ENCODE measurements around the gene KCNQ1OT1. TPM values are rescaled to one million over a fixed set of nuclear protein-coding genes. Genes with fewer than 3 reads are reported as not detected.
A peak's percentile ranks its signal among the peaks of the same experiment; 100 is the strongest.
"Not testable (repeated sequence)": the region's sequence is repeated elsewhere in the genome, so short reads cannot be mapped to it uniquely, and the experiment has no call there.

The KCNQ1OT1 gene
- total RNA-seq, 2 experiments from 2014 or later = 0.33 to 0.44 TPM

DNA sequence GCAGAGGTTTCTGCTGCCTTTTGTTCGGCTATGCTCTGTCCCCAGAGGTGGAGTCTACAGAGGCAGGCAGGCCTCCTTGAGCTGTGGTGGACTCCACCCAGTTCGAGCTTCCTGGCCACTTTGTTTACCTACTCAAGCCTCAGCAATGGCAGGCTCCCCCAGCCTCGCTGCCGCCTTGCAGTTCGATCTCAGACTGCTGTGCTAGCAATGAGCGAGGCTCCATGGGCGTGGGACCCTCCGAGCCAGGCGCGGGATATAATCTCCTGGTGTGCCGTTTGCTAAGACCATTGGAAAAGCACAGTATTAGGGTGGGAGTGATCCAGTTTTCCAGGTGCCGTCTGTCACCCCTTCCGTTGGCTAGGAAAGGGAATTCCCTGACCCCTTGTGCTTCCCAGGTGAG is 60.0 kb downstream of the KCNQ1OT1 start:
- ATAC-seq, H3K4me3 Mint-ChIP-seq, H3K27ac Mint-ChIP-seq, H3K36me3 Mint-ChIP-seq, CTCF ChIA-PET, DNase-seq, H3K27me3 Mint-ChIP-seq, H3K4me1 Mint-ChIP-seq: not testable (repeated sequence)
- H3K9me3 Mint-ChIP-seq (ENCODE audit: low read depth) = peaks cover 27% of the 10 kb centered on the region

DNA sequence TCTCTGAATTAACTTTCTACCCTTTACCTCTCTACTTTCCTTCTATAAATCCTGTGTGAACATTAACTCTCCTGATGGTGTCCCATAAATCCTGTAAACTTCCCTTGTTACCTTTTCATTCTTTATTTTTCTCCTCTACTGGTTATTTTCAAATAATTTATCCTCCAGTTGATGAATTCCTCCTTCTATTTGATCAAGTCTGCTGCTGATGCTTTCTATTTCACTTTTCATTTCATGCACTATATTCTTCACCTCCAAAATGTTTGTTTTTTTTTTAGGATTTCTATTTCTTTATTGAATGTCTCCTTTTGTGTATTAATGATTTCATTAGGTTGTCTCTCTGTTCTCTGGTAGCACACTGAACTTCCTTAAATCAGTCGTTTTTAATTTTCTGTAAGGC is 68.6 kb downstream of the KCNQ1OT1 start:
- DNase-seq (no peak), ATAC-seq (no peak)
- peaks cover 19% of the 10 kb centered on the region for H3K9me3 Mint-ChIP-seq (ENCODE audit: low read depth)
- H3K4me1 Mint-ChIP-seq = no peaks in the 10 kb centered on the region
- H3K4me3 Mint-ChIP-seq = no peak overlapping the region
- H3K36me3 Mint-ChIP-seq = peaks cover 6% of the 10 kb centered on the region
- no peak overlapping the region for H3K27ac Mint-ChIP-seq
- peaks cover 8% of the 10 kb centered on the region for H3K27me3 Mint-ChIP-seq
- CTCF ChIA-PET = no interaction called here

DNA sequence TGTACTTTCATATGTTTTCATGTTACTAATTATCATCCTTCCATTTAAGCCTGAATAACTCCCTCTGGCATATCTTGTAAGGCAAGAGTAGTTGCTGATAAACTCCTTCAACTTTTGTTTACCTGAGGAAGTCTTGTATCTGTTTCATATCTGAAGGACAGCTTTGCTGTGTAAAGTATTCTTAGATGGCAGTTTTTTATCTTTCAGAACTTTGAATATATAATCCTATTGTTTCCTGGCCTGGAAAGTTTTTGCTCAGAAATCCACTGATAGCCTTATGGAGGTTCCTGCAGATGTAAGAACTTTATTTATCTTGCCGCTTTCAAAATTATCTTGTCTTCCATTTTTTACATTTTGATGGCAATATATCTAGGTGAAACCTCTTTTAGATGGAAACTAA is 69.1 kb downstream of the KCNQ1OT1 start:
- CTCF ChIA-PET = no interaction called here
- H3K9me3 Mint-ChIP-seq (ENCODE audit: low read depth) = peaks cover 19% of the 10 kb centered on the region
- DNase-seq (no peak), ATAC-seq (no peak)
- peaks cover 6% of the 10 kb centered on the region for H3K36me3 Mint-ChIP-seq
- peaks cover 8% of the 10 kb centered on the region for H3K27me3 Mint-ChIP-seq
- H3K4me1 Mint-ChIP-seq = no peaks in the 10 kb centered on the region
- H3K27ac Mint-ChIP-seq = no peak overlapping the region
- H3K4me3 Mint-ChIP-seq = no peak overlapping the region

DNA sequence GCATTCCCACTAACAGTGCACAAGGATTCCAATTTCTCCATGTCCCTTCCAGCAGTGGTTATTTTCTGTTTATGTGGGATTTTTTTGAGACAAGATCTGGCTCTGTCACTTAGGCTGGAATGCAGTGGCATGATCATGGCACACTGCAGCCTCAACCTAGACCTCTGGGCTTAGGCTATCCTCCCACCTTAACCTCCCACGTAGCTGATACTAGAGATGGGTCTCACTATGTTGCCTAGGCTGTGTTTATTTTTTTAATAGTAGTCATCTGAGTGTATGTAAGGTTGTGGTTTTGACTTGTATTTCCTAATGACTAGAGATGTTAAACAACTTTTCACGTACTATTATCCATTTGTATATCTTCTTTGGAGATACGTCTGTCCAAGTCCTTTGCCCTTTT is 74.6 kb downstream of the KCNQ1OT1 start:
- no peak for ATAC-seq
- H3K9me3 Mint-ChIP-seq (ENCODE audit: low read depth) = peaks cover 3% of the 10 kb centered on the region
- CTCF ChIA-PET = no interaction called here
- peaks cover 10% of the 10 kb centered on the region for H3K27me3 Mint-ChIP-seq
- H3K36me3 Mint-ChIP-seq = peaks cover 13% of the 10 kb centered on the region
- H3K27ac Mint-ChIP-seq = no peak overlapping the region
- H3K4me1 Mint-ChIP-seq = peaks cover 11% of the 10 kb centered on the region
- no peak overlapping the region for H3K4me3 Mint-ChIP-seq
- no peak for DNase-seq

DNA sequence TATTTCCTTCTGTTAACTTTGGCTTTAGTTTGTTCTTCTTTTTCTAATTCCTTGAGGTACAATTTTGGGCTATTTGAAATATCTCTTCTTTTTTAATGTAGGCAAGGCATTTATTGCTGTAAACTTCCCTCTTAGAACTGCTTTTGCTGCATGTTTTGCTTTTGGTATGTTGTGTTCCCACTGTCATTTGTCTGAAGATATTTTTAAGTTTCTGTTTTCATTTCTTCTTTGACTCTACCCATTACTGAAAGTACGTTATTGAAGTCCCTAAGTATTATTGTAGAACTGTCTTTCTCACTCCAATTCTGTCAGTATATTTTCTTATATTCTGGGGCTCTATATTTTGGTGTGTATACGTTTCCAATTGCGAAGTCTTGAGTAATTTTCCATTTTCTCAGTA is 77.9 kb downstream of the KCNQ1OT1 start:
- CTCF ChIA-PET = no interaction called here
- Mint-ChIP-seq H3K4me3 (no peak overlapping the region), H3K4me1 (peaks cover 11% of the 10 kb centered on the region), H3K36me3 (peaks cover 13% of the 10 kb centered on the region), H3K27ac (peak overlapping the region; percentile 79), H3K27me3 (peaks cover 13% of the 10 kb centered on the region), H3K9me3 (ENCODE audit: low read depth) (no peaks in the 10 kb centered on the region)
- DNase-seq (no peak), ATAC-seq (no peak)

DNA sequence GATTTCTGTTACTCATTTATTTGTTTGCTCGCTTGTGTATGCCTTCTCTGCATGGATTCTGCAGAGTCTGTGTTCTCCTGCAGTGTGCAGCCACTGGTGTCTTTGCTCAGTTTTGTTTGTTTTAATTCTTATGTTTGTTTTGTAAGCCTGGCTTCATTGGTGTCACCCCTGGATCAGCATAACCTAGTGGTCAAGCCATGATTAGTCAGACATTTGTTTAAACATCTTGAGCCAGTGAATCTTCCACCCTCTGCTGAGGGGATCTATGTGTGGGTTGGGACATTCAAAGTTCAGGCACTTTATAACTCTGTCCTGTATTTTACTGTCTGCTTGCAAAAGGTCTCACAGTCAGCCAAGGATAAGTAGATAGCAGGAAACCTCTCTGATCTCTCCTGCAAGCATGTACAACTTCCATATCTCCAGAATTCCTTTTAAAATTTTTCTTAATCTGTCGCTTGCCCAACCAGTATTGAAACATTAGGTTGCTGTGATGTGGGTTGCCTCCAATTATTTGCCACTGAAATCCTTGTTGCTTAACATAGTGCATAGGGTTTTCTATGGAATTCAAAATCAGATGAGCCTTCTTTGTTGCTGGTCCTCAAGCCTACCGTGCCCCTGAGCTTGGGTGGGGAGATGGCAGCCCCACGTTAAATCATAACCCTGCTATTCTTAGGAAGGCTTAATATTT is 86.8 kb downstream of the KCNQ1OT1 start:
- DNase-seq (no peak), ATAC-seq (no peak)
- peaks cover 22% of the 10 kb centered on the region for H3K27me3 Mint-ChIP-seq
- no peak overlapping the region for H3K4me3 Mint-ChIP-seq
- no peak overlapping the region for H3K27ac Mint-ChIP-seq
- H3K4me1 Mint-ChIP-seq = no peaks in the 10 kb centered on the region
- CTCF ChIA-PET = no interaction called here
- no peaks in the 10 kb centered on the region for H3K36me3 Mint-ChIP-seq
- no peaks in the 10 kb centered on the region for H3K9me3 Mint-ChIP-seq (ENCODE audit: low read depth)

DNA sequence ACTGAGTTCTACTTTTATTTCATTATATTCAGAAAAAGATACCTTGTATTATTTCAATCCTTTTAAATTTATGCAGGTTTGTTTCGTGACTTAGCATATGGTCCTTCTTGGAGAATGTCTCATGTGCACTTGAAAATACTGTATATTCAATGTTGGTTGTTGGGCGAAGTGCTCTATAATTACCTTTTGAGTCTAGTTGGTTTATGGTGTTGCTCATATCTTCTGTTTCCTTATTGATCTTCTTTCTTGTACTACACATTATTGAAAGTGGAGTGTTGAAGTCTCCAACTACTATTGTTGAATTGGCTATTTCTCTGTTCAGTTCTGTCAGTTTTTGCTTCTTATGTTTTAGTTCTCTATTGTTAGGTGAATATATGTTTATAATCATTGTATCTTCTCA is 90.4 kb downstream of the KCNQ1OT1 start:
- Mint-ChIP-seq H3K36me3 (no peaks in the 10 kb centered on the region), H3K27ac (no peak overlapping the region), H3K9me3 (ENCODE audit: low read depth) (no peaks in the 10 kb centered on the region), H3K27me3 (peaks cover 31% of the 10 kb centered on the region), H3K4me3 (no peak overlapping the region), H3K4me1 (no peaks in the 10 kb centered on the region)
- no peak for DNase-seq
- CTCF ChIA-PET = interaction anchor here (0.6 kb wide), 1 partner anchor 412 kb away, joined by 3 read pairs; no protein-coding TSS in a partner anchor
- ATAC-seq = no peak

DNA sequence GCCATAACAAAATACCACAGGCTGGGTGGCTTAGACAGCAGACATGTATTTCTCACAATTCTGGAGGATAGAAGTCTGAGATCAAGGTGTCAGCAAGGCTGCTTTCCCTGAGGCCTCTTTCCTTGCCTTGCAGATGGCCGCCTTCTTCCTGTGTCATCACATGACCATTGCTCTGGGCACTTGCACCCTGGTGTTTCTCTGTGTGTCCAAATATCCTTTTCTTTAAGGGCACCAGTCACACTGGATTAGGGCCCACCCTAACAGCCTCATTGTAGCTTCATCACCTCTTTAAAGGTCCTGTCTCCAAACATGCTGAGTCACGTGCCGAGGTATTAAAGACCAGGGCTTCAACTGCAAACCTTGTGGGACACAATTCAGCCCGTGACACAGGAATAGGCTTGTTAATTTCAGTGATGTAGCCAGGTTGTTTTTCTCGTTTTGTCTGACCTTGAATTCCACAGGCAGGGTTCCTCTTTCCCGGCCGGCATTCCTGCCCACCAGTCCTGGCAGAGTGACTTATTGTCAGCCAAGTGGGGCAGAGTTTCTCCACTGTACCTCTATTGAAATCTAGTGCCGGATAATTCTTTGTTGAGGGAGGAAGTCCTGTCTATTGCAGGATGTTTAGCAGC is 100.1 kb downstream of the KCNQ1OT1 start:
- CTCF ChIA-PET = no interaction called here
- H3K27me3 Mint-ChIP-seq = peaks cover 7% of the 10 kb centered on the region

DNA sequence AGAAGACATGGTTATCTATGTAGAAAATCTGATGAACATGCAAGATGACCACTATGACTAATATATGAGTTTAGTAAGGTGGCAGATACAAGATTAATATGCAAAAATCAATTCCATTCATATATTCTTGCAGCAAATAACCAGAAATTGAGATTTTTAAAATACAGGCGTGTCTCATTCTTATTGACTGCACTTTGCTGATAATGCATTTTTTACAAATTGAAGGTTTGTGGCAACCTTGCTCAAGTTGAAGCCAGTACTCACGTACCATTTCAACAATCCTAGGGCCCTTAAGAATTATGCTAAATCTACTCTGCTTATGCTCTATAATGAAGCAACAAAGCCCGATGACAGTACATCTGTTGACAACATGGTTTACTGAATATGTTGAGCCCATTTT is 104.6 kb downstream of the KCNQ1OT1 start:
- no peak overlapping the region for H3K4me3 Mint-ChIP-seq
- CTCF ChIA-PET = no interaction called here

More for the DNA sequence above, 100.1 kb downstream of the KCNQ1OT1 start:
- Mint-ChIP-seq H3K27ac (no peak overlapping the region), H3K4me3 (no peak overlapping the region), H3K36me3 (peaks cover 2% of the 10 kb centered on the region), H3K9me3 (ENCODE audit: low read depth) (peaks cover 12% of the 10 kb centered on the region), H3K4me1 (no peaks in the 10 kb centered on the region)
- no peak for DNase-seq
- no peak for ATAC-seq

DNA sequence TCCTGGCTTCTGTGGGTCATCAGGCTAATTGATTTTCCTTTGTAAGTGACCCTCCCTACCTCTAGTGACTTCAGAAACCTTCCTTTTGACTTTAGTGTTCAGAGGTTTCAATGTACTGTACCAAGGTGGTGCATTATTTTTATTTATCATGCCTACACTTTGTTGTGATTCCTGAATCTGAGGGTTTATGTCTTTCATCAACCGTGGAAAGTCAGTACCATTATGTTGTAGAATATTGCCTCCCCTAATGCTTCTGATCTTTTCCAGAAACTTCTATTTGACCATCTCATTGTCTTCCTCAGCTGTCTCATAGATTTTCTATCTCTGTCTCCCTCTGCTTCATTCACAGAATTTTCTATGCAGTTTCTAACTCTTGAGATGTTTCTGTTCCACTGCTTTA is 105.5 kb downstream of the KCNQ1OT1 start:
- H3K4me3 Mint-ChIP-seq = no peak overlapping the region
- no peaks in the 10 kb centered on the region for H3K4me1 Mint-ChIP-seq
- H3K27me3 Mint-ChIP-seq = peaks cover 7% of the 10 kb centered on the region
- peaks cover 2% of the 10 kb centered on the region for H3K36me3 Mint-ChIP-seq
- DNase-seq (no peak), ATAC-seq (no peak)
- CTCF ChIA-PET = no interaction called here
- H3K27ac Mint-ChIP-seq = no peak overlapping the region
- H3K9me3 Mint-ChIP-seq (ENCODE audit: low read depth) = peaks cover 11% of the 10 kb centered on the region

More for the DNA sequence above, 104.6 kb downstream of the KCNQ1OT1 start:
- ATAC-seq (no peak), DNase-seq (no peak)
- Mint-ChIP-seq H3K36me3 (peaks cover 2% of the 10 kb centered on the region), H3K27ac (no peak overlapping the region), H3K27me3 (peaks cover 9% of the 10 kb centered on the region), H3K9me3 (ENCODE audit: low read depth) (peaks cover 12% of the 10 kb centered on the region), H3K4me1 (no peaks in the 10 kb centered on the region)

DNA sequence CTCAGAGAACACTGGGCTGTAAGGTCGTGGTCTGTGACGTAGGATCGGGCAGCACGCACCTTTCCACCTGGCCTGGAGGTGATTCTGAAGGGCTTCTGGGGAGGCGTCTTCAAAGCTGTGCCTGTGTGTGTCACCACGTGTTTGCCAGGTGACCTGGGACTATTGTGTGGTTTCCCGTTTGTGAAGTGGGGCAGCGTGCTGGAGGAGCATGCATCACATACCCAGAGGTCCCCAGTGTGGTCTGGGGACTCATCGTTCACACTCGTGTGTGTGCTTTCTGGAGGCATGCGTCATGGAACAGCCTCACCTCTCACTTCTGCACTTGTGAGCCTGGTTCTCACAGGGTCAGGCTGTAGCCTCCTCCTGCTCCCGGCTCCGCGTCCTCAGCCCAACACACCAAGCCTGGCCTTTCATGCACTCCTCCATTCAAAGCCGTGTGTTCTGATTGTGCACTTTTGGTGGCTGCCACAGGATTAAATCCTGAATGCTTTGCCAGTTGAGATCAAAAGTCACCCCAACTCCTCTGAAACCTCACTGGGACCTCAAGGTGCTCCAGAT is 106.3 kb downstream of the KCNQ1OT1 start:
- Mint-ChIP-seq H3K9me3 (ENCODE audit: low read depth) (peaks cover 4% of the 10 kb centered on the region), H3K27ac (no peak overlapping the region)
- CTCF ChIA-PET = no interaction called here

DNA sequence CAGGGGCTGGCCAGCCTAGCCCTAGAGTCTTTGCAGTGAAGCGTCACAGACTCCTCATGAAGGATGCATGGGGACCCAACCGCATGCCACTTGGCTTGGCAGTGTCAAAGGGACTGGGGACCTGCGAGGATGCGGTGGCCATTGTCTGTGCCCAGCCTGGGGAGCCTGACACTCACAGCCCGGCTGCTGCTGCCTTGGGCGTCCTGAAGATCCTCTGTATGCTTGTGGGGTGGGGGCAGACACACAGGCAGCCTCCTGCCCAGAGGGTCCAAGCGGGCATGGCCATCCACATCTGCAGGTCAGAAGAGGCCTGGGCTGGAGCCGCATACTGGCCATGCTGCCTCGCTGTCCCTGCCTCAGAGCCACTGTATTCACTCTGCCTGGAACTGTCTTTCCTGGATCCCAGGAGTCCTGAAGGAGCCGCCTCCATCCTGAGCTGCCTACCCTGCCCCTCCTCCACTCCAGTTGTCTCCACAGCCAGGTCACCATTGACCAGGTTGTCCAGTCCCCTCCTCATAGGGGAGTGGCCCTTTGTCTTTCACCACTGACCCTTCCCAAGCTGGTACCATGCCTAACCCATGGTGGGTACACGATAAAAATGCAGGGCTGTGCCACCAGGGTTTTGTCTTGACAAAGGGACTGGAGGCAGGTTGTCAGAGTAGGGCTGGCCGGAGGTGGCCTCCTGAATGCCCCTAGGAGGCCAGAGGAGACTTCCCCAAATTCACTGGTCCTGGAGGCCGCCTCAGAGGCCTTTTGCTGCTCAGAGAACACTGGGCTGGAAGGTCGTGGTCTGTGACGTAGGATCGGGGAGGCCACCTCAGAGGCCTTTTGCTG is 107.0 kb downstream of the KCNQ1OT1 start:
- H3K4me3 Mint-ChIP-seq = no peak overlapping the region
- H3K27me3 Mint-ChIP-seq = peaks cover 7% of the 10 kb centered on the region
- CTCF ChIA-PET = no interaction called here
- H3K4me1 Mint-ChIP-seq = no peaks in the 10 kb centered on the region
- no peak overlapping the region for H3K27ac Mint-ChIP-seq
- H3K9me3 Mint-ChIP-seq (ENCODE audit: low read depth) = peaks cover 4% of the 10 kb centered on the region
- ATAC-seq = no peak
- peaks cover 2% of the 10 kb centered on the region for H3K36me3 Mint-ChIP-seq
- no peak for DNase-seq

More for the DNA sequence above, 106.3 kb downstream of the KCNQ1OT1 start:
- no peak for ATAC-seq
- Mint-ChIP-seq H3K36me3 (peaks cover 2% of the 10 kb centered on the region), H3K4me1 (no peaks in the 10 kb centered on the region), H3K4me3 (no peak overlapping the region), H3K27me3 (peaks cover 7% of the 10 kb centered on the region)
- DNase-seq = no peak

DNA sequence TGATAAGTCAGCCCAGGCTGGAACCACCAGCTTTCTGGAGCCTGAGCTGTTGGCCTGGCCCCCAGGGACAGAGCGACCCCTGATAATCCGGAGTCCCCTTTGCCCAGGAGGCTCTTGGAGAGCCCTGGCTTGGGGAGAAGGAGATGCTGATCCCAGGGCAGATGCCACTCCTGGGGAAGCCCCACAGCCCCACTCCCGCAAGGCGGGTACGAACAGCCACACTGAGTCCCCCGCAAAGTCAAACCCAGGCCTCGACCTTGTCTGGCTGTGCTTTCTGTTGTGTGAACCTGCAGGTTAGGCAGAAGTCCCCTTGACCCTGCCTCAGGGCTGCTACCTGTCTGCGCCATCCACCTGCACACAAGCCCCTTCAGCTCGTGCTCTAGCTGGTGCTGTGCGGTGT is 108.0 kb downstream of the KCNQ1OT1 start:
- Mint-ChIP-seq H3K27me3 (peaks cover 7% of the 10 kb centered on the region), H3K36me3 (peaks cover 2% of the 10 kb centered on the region), H3K9me3 (ENCODE audit: low read depth) (peaks cover 4% of the 10 kb centered on the region), H3K4me1 (no peaks in the 10 kb centered on the region), H3K4me3 (no peak overlapping the region), H3K27ac (no peak overlapping the region)
- ATAC-seq = no peak
- no peak for DNase-seq
- CTCF ChIA-PET = no interaction called here
